SK-N-SH (cell line): ENCODE data around the gene SORBS1. TPM values are rescaled to one million over a fixed set of nuclear protein-coding genes. Genes with fewer than 3 reads are reported as not detected.

Source experiments
- CTCF ChIA-PET: fragments of 300-600, 350-600 bp; formaldehyde crosslinking; extraction: SDS; loops from one replicate; lab custom pipeline; 2021; lab: Yijun Ruan, JAX
- POLR2A ChIA-PET: fragments of 350-600 bp; sonication (Branson Sonifier 250); formaldehyde crosslinking; extraction: SDS; loops from one replicate; lab custom pipeline; 2020; ENCODE audit warnings: antibody characterized with exemption, inconsistent platforms; lab: Yijun Ruan, JAX
- DNase-seq: peaks from one replicate; pipeline ENCODE4 v3.0.0; 2012
- H2AFZ ChIP-seq: fragments of 200-600 bp; sonication (generic); 2 replicates; pipeline ENCODE4 v1.8.1; 2016; ENCODE audit warnings: antibody characterized with exemption, mild to moderate bottlenecking, low read depth
- H3F3A ChIP-seq: fragments of 200-600 bp; sonication (generic); replicated peaks from 2 replicates; pipeline ENCODE3; 2016; ENCODE audit warnings: antibody characterized with exemption, mild to moderate bottlenecking; ENCODE audit not compliant: insufficient read depth
- H3K27ac ChIP-seq, 2 experiments: fragments of 200-500 bp in 1 of 2; fragments of 200-600 bp in 1 of 2; sonication (Bioruptor generic) in 1 of 2; sonication (generic), shearing (Covaris generic) in 1 of 2; 2 replicates each; pipeline versions ENCODE4 v1.5.1 to v1.6.1; 2014 to 2016; ENCODE audit warnings: low read depth in 2 of 2, inconsistent platforms in 1 of 2, low read length in 1 of 2, mild to moderate bottlenecking in 1 of 2, mixed read lengths in 1 of 2
- H3K27me3 ChIP-seq: fragments of 200-600 bp; sonication (generic), shearing (Covaris generic); 2 replicates; pipeline ENCODE4 v1.6.1; 2016; ENCODE audit warnings: mixed run types; ENCODE audit not compliant: insufficient read depth
- H3K36me3 ChIP-seq, 2 experiments: fragments of 200-500 bp in 1 of 2; fragments of 200-600 bp in 1 of 2; sonication (Bioruptor generic) in 1 of 2; sonication (generic) in 1 of 2; replicated peaks in 1 of 2; 2 replicates each; pipeline versions ENCODE3 to v1.5.1; 2014 to 2016; ENCODE audit warnings: low read length in 1 of 2, mild to moderate bottlenecking in 1 of 2; ENCODE audit not compliant: insufficient read depth in 2 of 2, control insufficient read depth in 1 of 2
- H3K4me1 ChIP-seq, 2 experiments: fragments of 200-500 bp in 1 of 2; fragments of 200-600 bp in 1 of 2; sonication (Bioruptor generic) in 1 of 2; sonication (generic), shearing (Covaris generic) in 1 of 2; 2 replicates each; pipeline versions ENCODE4 v1.5.1 to v1.6.1; 2014 to 2016; ENCODE audit warnings: low read depth in 1 of 2, low read length in 1 of 2, mixed run types in 1 of 2; ENCODE audit not compliant: insufficient read depth in 2 of 2, control insufficient read depth in 1 of 2
- H3K4me2 ChIP-seq: fragments of 200-600 bp; sonication (generic), shearing (Covaris generic); 2 replicates; pipeline ENCODE4 v1.6.1; 2017; ENCODE audit warnings: mixed run types
- H3K4me3 ChIP-seq, 2 experiments: fragments of 200-500 bp in 1 of 2; fragments of 200-600 bp in 1 of 2; sonication (Bioruptor generic) in 1 of 2; sonication (generic), shearing (Covaris generic) in 1 of 2; 2 replicates each; pipeline versions ENCODE4 v1.5.1 to v1.8.1; 2014 to 2016; ENCODE audit warnings: low read depth in 2 of 2, inconsistent platforms in 1 of 2, low read length in 1 of 2, mild to moderate bottlenecking in 1 of 2, mixed read lengths in 1 of 2, moderate library complexity in 1 of 2
- H3K79me2 ChIP-seq: fragments of 200-600 bp; sonication (generic); 2 replicates; pipeline ENCODE4 v1.8.1; 2017; ENCODE audit warnings: mild to moderate bottlenecking; ENCODE audit not compliant: insufficient read depth
- H3K9ac ChIP-seq: fragments of 200-600 bp; sonication (generic); 2 replicates; pipeline ENCODE4 v1.6.1; 2017; ENCODE audit warnings: mixed run types
- H3K9me2 ChIP-seq: fragments of 200-600 bp; sonication (generic); 2 replicates; pipeline ENCODE4 v1.6.1; 2017; ENCODE audit warnings: mixed run types
- H3K9me3 ChIP-seq: fragments of 200-600 bp; sonication (generic); 2 replicates; pipeline ENCODE4 v1.6.1; 2017; ENCODE audit warnings: mixed run types, mild to moderate bottlenecking, moderate library complexity
- H4K20me1 ChIP-seq: fragments of 200-600 bp; sonication (generic); 2 replicates; pipeline ENCODE4 v1.6.1; 2017; ENCODE audit warnings: mild to moderate bottlenecking, mixed run types; ENCODE audit not compliant: insufficient read depth
- CHD2 ChIP-seq: fragments of 150-350 bp; IDR thresholded peaks from 2 replicates; pipeline ENCODE4 v1.6.1; 2018; ENCODE audit warnings: low read length; ENCODE audit not compliant: partially characterized antibody
- CTCF ChIP-seq: fragments of 200-600 bp; sonication (generic); IDR thresholded peaks from 2 replicates; pipeline ENCODE4 v1.6.1; 2017; ENCODE audit warnings: antibody characterized with exemption, mild to moderate bottlenecking, moderate library complexity
- ELF1 ChIP-seq: IDR thresholded peaks from 2 replicates; pipeline ENCODE4 v1.4.0; 2012
- EZH2phosphoT487 ChIP-seq: fragments of 200-600 bp; sonication (generic); IDR thresholded peaks from 2 replicates; pipeline ENCODE4 v1.6.1; 2017; ENCODE audit warnings: low read depth, mixed run types, mild to moderate bottlenecking, antibody characterized with exemption, moderate library complexity, borderline replicate concordance
- GATA2 ChIP-seq: sonication (generic); formaldehyde crosslinking; IDR thresholded peaks from 2 replicates; pipeline ENCODE4 v1.5.0; 2020; ENCODE audit warnings: mild to moderate bottlenecking, missing genetic modification reagents
- JUND ChIP-seq: IDR thresholded peaks from 2 replicates; pipeline ENCODE4 v1.4.0; 2012
- NFIC ChIP-seq: IDR thresholded peaks from 2 replicates; pipeline ENCODE4 v1.4.0; 2012; ENCODE audit warnings: borderline replicate concordance
- PBX3 ChIP-seq: IDR thresholded peaks from 2 replicates; pipeline ENCODE4; 2012
- POLR2AphosphoS5 ChIP-seq: IDR thresholded peaks from 2 replicates; pipeline ENCODE4 v1.6.1; 2012; ENCODE audit warnings: low read depth, low read length
- RCOR1 ChIP-seq: fragments of 150-350 bp; IDR thresholded peaks from 2 replicates; pipeline ENCODE4 v1.6.1; 2017; ENCODE audit warnings: antibody characterized with exemption, low read length
- RXRA ChIP-seq: IDR thresholded peaks from 2 replicates; pipeline ENCODE4 v1.4.0; 2012; ENCODE audit warnings: low read depth, mild to moderate bottlenecking, borderline replicate concordance
- SIN3A ChIP-seq: IDR thresholded peaks from 2 replicates; pipeline ENCODE4 v1.6.1; 2012; ENCODE audit warnings: low read depth, mild to moderate bottlenecking, low read length, moderate library complexity, borderline replicate concordance
- TAF1 ChIP-seq: IDR thresholded peaks from 2 replicates; pipeline ENCODE4 v1.6.1; 2012; ENCODE audit warnings: low read depth, mild to moderate bottlenecking, low read length, moderate library complexity, borderline replicate concordance
- USF2 ChIP-seq: fragments of 150-350 bp; IDR thresholded peaks from 2 replicates; pipeline ENCODE4 v1.6.1; 2017; ENCODE audit warnings: antibody characterized with exemption, low read length, low read depth, borderline replicate concordance
- YY1 ChIP-seq: IDR thresholded peaks from 2 replicates; pipeline ENCODE4 v1.4.0; 2012; ENCODE audit warnings: low read depth, mild to moderate bottlenecking
- WGBS: methylation state at CpG from one replicate; pipeline ENCODE4 v1.1.6; 2017; ENCODE audit warnings: low lambda C conversion rate; 5-methylcytosine and 5-hydroxymethylcytosine counted together
- polyA plus RNA-seq, 3 experiments: library from polyadenylated mRNA; depleted of rRNA; stranded (reverse); fragments of >200 nt; gene quantifications; 2 replicates each; pipeline ENCODE4 v1.2.3, GENCODE V29; 2012

Gene SORBS1
- polyA plus RNA-seq, 1 of the 3 experiments (the other 2 are of a cell fraction), result 0.36 TPM

- POLR2A ChIA-PET, result no interaction called here
- CTCF ChIA-PET, result interaction anchor here (0.6 to 1.1 kb wide), 4 partner anchors 15 to 66 kb away, joined by 3 read pairs; no protein-coding TSS in a partner anchor
These were observed 64.8 kb downstream of the SORBS1 start for GRCh38 chr10:95496246-95496911.

GRCh38 chr10:95493862-95494261 is 67.3 kb downstream of the SORBS1 start:
- H3K27me3 ChIP-seq, result no peaks in the 10 kb centered on the region
- no peak overlapping the region for H3K4me2 ChIP-seq
- ChIA-PET CTCF (interaction anchor here (0.9 to 1.2 kb wide), 3 partner anchors 12 to 131 kb away, joined by 3 to 6 read pairs (median 3); no protein-coding TSS in a partner anchor), POLR2A (no interaction called here)
- no peaks in the 10 kb centered on the region for H3K36me3 ChIP-seq
- no peaks in the 10 kb centered on the region for H4K20me1 ChIP-seq
- H3K27ac ChIP-seq, result no peak overlapping the region
- H2AFZ ChIP-seq, result no peak overlapping the region
- H3K9me2 ChIP-seq, result no peaks in the 10 kb centered on the region
- H3K9ac ChIP-seq, result no peak overlapping the region
- H3K9me3 ChIP-seq, result no peaks in the 10 kb centered on the region
- no peaks in the 10 kb centered on the region for H3K4me1 ChIP-seq
- H3K79me2 ChIP-seq, result no peaks in the 10 kb centered on the region
- H3K4me3 ChIP-seq, result no peak overlapping the region
- DNase-seq, result no peak
- WGBS, result 48% methylated on average over 2 of the region's 2 CpGs
- no peaks in the 10 kb centered on the region for H3F3A ChIP-seq
- TF ChIP-seq SIN3A (no peak), YY1 (no peak), EZH2phosphoT487 (no peak), JUND (no peak), CHD2 (no peak), GATA2 (no peak), ELF1 (no peak), USF2 (no peak), TAF1 (no peak), CTCF (no peak), POLR2AphosphoS5 (no peak), PBX3 (no peak)

More at GRCh38 chr10:95496246-95496911, 64.8 kb downstream of the SORBS1 start:
- H3K4me3 ChIP-seq, result no peak overlapping the region
- no peak overlapping the region for H2AFZ ChIP-seq
- H3K4me2 ChIP-seq, result no peak overlapping the region
- no peak overlapping the region for H3K27ac ChIP-seq
- H3K4me1 ChIP-seq, result no peaks in the 10 kb centered on the region
- TF ChIP-seq RCOR1, result no peak
- TF ChIP-seq NFIC, result no peak
- TF ChIP-seq CTCF, result no peak
- no peak for TF ChIP-seq RXRA
- no peak for TF ChIP-seq TAF1
- TF ChIP-seq PBX3, result no peak
- 3% methylated on average over 2 of the region's 2 CpGs for WGBS
- no peaks in the 10 kb centered on the region for H3K9me3 ChIP-seq
- no peaks in the 10 kb centered on the region for H4K20me1 ChIP-seq
- no peak overlapping the region for H3K9ac ChIP-seq
- H3F3A ChIP-seq, result no peaks in the 10 kb centered on the region
- no peak for DNase-seq
- no peaks in the 10 kb centered on the region for H3K9me2 ChIP-seq
- no peaks in the 10 kb centered on the region for H3K79me2 ChIP-seq
- H3K27me3 ChIP-seq, result no peaks in the 10 kb centered on the region; the same call in 1 of the 2 replicates
- H3K36me3 ChIP-seq, result no peaks in the 10 kb centered on the region
